PC-9 (cell line): ENCODE measurements around the gene HOXB13.

Experiments
- EZH2 ChIP-seq: fragments of 200-600 bp; sonication (generic); IDR thresholded peaks from 2 replicates; pipeline ENCODE4 v1.8.0; 2017; ENCODE audit warnings: antibody characterized with exemption, low read depth
- TF ChIP-seq, protein P1 (sequence below): fragments of 200-600 bp; sonication (generic); conservative IDR thresholded peaks from 2 replicates; pipeline ENCODE4 v1.6.1; 2017; ENCODE audit warnings: mixed run types, antibody characterized with exemption, mild to moderate bottlenecking, moderate library complexity

DNA sequence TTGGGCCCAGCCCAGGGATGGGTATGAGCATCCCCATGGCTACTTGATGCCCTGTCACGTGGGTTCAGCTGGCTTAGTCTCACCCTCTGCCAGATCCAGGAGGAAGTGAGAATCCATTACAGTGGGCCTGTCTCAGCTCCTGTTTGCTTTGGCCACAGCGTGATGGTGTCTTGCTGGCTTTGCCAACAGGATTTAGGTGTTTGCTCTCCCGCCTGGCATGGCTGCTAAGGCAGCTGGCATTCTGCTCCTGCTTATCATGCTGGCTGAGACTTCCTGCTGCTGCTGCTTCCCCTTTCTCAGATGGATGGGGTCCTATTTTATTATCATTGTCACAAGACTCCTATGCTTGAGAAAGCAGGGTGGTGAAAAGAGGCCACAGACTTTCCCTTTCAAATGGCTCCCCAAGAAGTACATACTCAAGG lies 28.3 kb upstream of the HOXB13 start:
- TF ChIP-seq EZH2: no peak
- TF ChIP-seq, protein P1, sequence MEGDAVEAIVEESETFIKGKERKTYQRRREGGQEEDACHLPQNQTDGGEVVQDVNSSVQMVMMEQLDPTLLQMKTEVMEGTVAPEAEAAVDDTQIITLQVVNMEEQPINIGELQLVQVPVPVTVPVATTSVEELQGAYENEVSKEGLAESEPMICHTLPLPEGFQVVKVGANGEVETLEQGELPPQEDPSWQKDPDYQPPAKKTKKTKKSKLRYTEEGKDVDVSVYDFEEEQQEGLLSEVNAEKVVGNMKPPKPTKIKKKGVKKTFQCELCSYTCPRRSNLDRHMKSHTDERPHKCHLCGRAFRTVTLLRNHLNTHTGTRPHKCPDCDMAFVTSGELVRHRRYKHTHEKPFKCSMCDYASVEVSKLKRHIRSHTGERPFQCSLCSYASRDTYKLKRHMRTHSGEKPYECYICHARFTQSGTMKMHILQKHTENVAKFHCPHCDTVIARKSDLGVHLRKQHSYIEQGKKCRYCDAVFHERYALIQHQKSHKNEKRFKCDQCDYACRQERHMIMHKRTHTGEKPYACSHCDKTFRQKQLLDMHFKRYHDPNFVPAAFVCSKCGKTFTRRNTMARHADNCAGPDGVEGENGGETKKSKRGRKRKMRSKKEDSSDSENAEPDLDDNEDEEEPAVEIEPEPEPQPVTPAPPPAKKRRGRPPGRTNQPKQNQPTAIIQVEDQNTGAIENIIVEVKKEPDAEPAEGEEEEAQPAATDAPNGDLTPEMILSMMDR: no peak
